Measurements from ENCODE around the gene WWOX. TPM values are rescaled to one million over a fixed set of nuclear protein-coding genes. Genes with fewer than 3 reads are reported as not detected.

WWOX gene
- total and polyA plus RNA-seq, 2 donors (not counting 1 experiment from before 2014, with no cell fraction given): 10.5 to 42.3 TPM

GRCh38 chr16:78122774-78123315 lies 23.4 kb downstream of the WWOX start:
- no peaks in the 10 kb centered on the region for H3K9me3 Mint-ChIP-seq (ENCODE audit: insufficient read depth)
- H3K4me1 Mint-ChIP-seq: peaks cover 2% of the 10 kb centered on the region
- Histone ChIP-seq H3K27ac (ENCODE audit: low read length in 2 of 2) (no peak overlapping the region), H3K27me3 (replicated peaks in 1 of 4; ENCODE audit: control extremely low read depth in 1 of 4, control insufficient read depth in 3 of 4, insufficient read depth in 4 of 4, low read length in 3 of 4) (no peaks in the 10 kb centered on the region), H3K9ac (ENCODE audit: low read length) (no peak overlapping the region), H4K20me1 (ENCODE audit: control insufficient read depth, insufficient read depth, low read length, poor library complexity, severe bottlenecking) (no peaks in the 10 kb centered on the region), H3K4me1 (ENCODE audit: control insufficient read depth in 2 of 2, insufficient read depth in 2 of 2, low read length in 2 of 2) (no peaks in the 10 kb centered on the region), H3K4me2 (replicated peaks; ENCODE audit: low read depth, low read length, poor library complexity, severe bottlenecking) (no peak overlapping the region), H2AFZ (ENCODE audit: insufficient read depth, low read depth, low read length, poor library complexity, severe bottlenecking) (no peak overlapping the region), H3K36me3 (replicated peaks in 1 of 2; ENCODE audit: control extremely low read depth in 1 of 2, control insufficient read depth in 1 of 2, extremely low read depth in 1 of 2, insufficient read depth in 2 of 2, low read length in 1 of 2) (peaks cover 2 to 7% of the 10 kb centered on the region in 2 experiments), H3K4me3 (ENCODE audit: control extremely low read depth in 1 of 5, extremely low read depth in 1 of 5, insufficient read depth in 1 of 5, low read depth in 2 of 5, low read length in 4 of 5) (no peak overlapping the region), H3K79me2 (ENCODE audit: control insufficient read depth, insufficient read depth, low read length) (no peaks in the 10 kb centered on the region), H3K9me3 (ENCODE audit: control extremely low read depth in 1 of 3, control insufficient read depth in 2 of 3, insufficient read depth in 1 of 3, low read length in 2 of 3) (no peaks in the 10 kb centered on the region)
- ChIA-PET POLR2A (no interaction called here), CTCF (interaction anchor here (1.0 to 2.0 kb wide), 5 partner anchors 21 to 647 kb away, joined by 3 to 7 read pairs (median 4); partner anchors contain the start of gene WWOX)
- intact Hi-C loops (cut with micrococcal nuclease): loop anchor here (2.0 kb wide), 1 partner anchor 1480 kb away; no protein-coding TSS in a partner anchor
- no peak overlapping the region for H3K4me3 Mint-ChIP-seq
- no peak overlapping the region for H3K27ac Mint-ChIP-seq
- H3K27me3 Mint-ChIP-seq: no peaks in the 10 kb centered on the region
- DNase-seq (peak; percentile 65), ATAC-seq (ENCODE audit: low read depth) (peak; percentile 58)
- WGBS (ENCODE audit: insufficient coverage): 29% methylated on average over 2 of the region's 4 CpGs
- TF ChIP-seq CTCF (IDR thresholded peaks at IDR 0.05): peak; percentile 78
- TF ChIP-seq EZH2 (IDR thresholded peaks at IDR 0.05; ENCODE audit: borderline replicate concordance, insufficient read depth, low read depth, low read length, poor library complexity, severe bottlenecking): no peak

DNA sequence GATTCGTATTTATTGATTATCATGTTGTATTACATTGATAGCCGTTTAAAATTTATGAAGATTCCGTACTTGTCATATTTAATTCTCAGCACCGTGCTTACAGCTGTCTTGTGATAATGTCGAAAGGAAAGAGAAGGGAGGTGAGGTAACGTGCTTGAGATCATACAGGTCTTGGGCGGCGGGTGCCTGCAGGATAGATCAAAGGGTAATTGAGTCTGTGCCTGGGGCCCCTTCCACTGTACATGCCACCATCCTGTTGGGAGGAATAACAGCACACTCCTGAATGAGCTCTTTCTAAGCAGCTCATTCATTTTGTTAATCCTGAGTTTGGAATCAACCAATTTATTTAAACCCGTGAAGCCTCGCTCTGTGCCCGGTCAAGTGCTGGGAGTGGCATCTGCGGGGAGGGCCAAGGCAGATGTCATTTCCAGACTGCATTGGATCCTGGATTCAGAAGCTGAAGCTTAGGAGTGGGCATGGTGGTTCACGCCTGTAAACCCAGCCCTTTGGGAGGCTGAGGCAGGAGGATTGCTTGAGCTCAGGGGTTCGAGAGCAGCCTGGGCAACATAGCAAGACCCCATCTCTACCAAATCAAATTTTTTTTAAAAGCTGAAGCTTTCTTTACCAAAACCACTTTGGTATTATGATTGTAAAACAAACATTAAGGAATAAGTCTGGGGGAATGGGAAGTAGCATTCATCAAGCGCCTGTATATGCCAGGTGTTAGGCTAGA lies 25.8 kb downstream of the WWOX start:
- no peak overlapping the region for H3K27ac Mint-ChIP-seq
- H3K4me3 Mint-ChIP-seq: no peak overlapping the region
- H3K27me3 Mint-ChIP-seq: no peaks in the 10 kb centered on the region
- H3K4me3 ChIP-seq (ENCODE audit: control extremely low read depth in 1 of 5, extremely low read depth in 1 of 5, insufficient read depth in 1 of 5, low read depth in 2 of 5, low read length in 4 of 5): no peak overlapping the region
- H3K4me2 ChIP-seq (replicated peaks; ENCODE audit: low read depth, low read length, poor library complexity, severe bottlenecking): no peak overlapping the region
- WGBS (ENCODE audit: insufficient coverage): 95% methylated on average over 9 of the region's 15 CpGs
- H3K79me2 ChIP-seq (ENCODE audit: control insufficient read depth, insufficient read depth, low read length): no peaks in the 10 kb centered on the region
- peaks cover 5% of the 10 kb centered on the region for H3K9me3 Mint-ChIP-seq (ENCODE audit: insufficient read depth)
- TF ChIP-seq EZH2 (IDR thresholded peaks at IDR 0.05; ENCODE audit: borderline replicate concordance, insufficient read depth, low read depth, low read length, poor library complexity, severe bottlenecking) (no peak), CTCF (IDR thresholded peaks at IDR 0.05) (no peak)
- no peaks in the 10 kb centered on the region for H4K20me1 ChIP-seq (ENCODE audit: control insufficient read depth, insufficient read depth, low read length, poor library complexity, severe bottlenecking)
- intact Hi-C loops (cut with micrococcal nuclease): no loop called here
- H2AFZ ChIP-seq (ENCODE audit: insufficient read depth, low read depth, low read length, poor library complexity, severe bottlenecking): no peak overlapping the region
- CTCF ChIA-PET: interaction anchor here (1.1 to 2.2 kb wide), 4 partner anchors 12 to 109 kb away, joined by 3 to 15 read pairs (median 4); partner anchors contain the start of gene WWOX
- peaks cover 2% of the 10 kb centered on the region for H3K4me1 Mint-ChIP-seq
- H3K9me3 ChIP-seq (ENCODE audit: control extremely low read depth in 1 of 3, control insufficient read depth in 2 of 3, insufficient read depth in 1 of 3, low read length in 2 of 3): no peaks in the 10 kb centered on the region
- H3K9ac ChIP-seq (ENCODE audit: low read length): no peak overlapping the region
- H3K36me3 ChIP-seq (replicated peaks in 1 of 2; ENCODE audit: control extremely low read depth in 1 of 2, control insufficient read depth in 1 of 2, extremely low read depth in 1 of 2, insufficient read depth in 2 of 2, low read length in 1 of 2): no peaks in the 10 kb centered on the region
- no peak for ATAC-seq (ENCODE audit: low read depth)
- no peak for DNase-seq
- H3K4me1 ChIP-seq (ENCODE audit: control insufficient read depth in 2 of 2, insufficient read depth in 2 of 2, low read length in 2 of 2): no peaks in the 10 kb centered on the region
- POLR2A ChIA-PET: no interaction called here
- no peak overlapping the region for H3K27ac ChIP-seq (ENCODE audit: low read length in 2 of 2)
- no peaks in the 10 kb centered on the region for H3K27me3 ChIP-seq (replicated peaks in 1 of 4; ENCODE audit: control extremely low read depth in 1 of 4, control insufficient read depth in 3 of 4, insufficient read depth in 4 of 4, low read length in 3 of 4)
